ENCODE measurements around the gene IVNS1ABP. TPM values are rescaled to one million over a fixed set of nuclear protein-coding genes. Genes with fewer than 3 reads are reported as not detected.
"Not testable (repeated sequence)": the region's sequence is repeated elsewhere in the genome, so short reads cannot be mapped to it uniquely, and the experiment has no call there.

The IVNS1ABP gene
- total RNA-seq, result 125 and 126 TPM in 2 replicates
- long read RNA-seq, full-length matches to known transcripts, result 281 of 374 reads
- long read RNA-seq, partial matches to known transcripts, result 56 of 374 reads
- long read RNA-seq, other reads (novel, unspliced or antisense), result 37 of 374 reads

DNA sequence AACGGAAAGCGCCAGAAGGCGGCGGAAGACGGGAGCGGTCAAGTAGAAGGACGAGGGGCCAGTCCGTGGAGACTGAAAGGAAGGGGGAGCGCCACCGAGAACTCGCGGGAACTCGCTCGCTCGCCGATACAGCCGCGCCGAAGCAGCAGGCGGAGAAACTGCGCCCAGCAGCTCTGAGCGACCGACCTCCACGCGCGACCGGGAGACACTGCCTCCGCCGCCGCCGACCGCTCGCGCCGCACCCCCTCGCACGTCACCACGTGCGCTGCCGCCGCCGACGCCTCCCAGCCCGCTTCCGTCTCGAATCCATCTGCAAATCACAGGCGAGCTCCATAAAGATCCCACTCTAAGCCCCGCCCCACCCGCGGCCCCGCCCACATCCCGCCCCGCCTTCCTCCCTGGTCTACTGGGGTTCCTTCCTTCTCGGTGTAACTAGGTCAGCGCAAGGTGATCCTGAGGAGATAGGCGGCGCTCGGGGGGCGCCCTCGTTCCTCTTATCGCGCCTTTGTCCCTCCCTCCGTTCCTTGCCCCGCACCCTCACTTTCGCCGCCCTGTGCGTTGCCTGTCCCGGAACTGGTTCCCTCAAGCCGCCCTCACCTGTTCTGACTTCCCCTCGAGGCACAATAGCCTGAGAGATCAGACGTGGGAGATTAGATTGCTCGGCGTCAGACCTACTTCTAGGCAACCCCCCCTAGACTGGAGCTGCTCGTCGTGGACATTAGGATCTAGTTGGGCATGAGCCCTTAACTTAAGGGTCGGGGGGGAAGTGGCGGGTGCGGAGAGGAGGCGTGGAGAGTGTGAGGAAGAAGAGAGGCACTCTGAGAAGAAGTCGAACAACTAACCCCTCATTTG lies at the start of gene IVNS1ABP:
Gene IVNS1ABP (minus strand): TSS at position 210 of the 852 bp plus-strand sequence. CDS start 7,750 bp downstream, outside the sequence.
- peak; percentile 79 for DNase-seq (ENCODE audit: low read depth, low spot score)
- Mint-ChIP-seq H3K4me3 (peak within 1 kb of the TSS; percentile 92), H3K36me3 (ENCODE audit: low read depth) (peaks cover 15% of the 10 kb centered on the region), H3K27ac (ENCODE audit: unreplicated experiment) (peak within 1 kb of the TSS; percentile 99), H3K4me1 (peaks cover 50% of the 10 kb centered on the region), H3K27me3 (ENCODE audit: low read depth) (no peaks in the 10 kb centered on the region), H3K9me3 (peaks cover 6% of the 10 kb centered on the region)
- TF ChIP-seq, protein P1, sequence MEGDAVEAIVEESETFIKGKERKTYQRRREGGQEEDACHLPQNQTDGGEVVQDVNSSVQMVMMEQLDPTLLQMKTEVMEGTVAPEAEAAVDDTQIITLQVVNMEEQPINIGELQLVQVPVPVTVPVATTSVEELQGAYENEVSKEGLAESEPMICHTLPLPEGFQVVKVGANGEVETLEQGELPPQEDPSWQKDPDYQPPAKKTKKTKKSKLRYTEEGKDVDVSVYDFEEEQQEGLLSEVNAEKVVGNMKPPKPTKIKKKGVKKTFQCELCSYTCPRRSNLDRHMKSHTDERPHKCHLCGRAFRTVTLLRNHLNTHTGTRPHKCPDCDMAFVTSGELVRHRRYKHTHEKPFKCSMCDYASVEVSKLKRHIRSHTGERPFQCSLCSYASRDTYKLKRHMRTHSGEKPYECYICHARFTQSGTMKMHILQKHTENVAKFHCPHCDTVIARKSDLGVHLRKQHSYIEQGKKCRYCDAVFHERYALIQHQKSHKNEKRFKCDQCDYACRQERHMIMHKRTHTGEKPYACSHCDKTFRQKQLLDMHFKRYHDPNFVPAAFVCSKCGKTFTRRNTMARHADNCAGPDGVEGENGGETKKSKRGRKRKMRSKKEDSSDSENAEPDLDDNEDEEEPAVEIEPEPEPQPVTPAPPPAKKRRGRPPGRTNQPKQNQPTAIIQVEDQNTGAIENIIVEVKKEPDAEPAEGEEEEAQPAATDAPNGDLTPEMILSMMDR (conservative IDR thresholded peaks at IDR 0.05), result peak; percentile 32

DNA sequence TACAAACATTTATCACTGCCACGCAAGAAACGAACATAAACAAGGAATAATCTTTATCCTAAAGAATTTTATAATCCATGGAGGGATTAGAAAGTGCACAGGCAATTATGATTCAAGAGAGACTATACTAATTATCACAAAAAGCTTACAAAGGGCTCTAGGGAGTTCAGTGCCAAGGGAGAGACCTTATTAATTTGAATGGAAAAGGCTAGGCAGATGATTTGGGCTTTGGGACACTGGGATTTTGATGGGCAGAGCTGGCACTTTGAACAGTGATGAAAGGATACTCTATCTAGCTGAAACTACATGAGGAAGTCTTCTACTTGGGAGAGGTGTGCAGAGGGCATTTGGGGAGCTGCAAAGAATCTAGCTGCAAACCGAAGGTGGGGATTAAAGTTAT lies 48.9 kb upstream of the IVNS1ABP start:
- TF ChIP-seq, protein P1 (conservative IDR thresholded peaks at IDR 0.05), result no peak
- peaks cover 9% of the 10 kb centered on the region for H3K9me3 Mint-ChIP-seq
- DNase-seq (ENCODE audit: low read depth, low spot score), result no peak
- no peak overlapping the region for H3K4me3 Mint-ChIP-seq
- no peaks in the 10 kb centered on the region for H3K27me3 Mint-ChIP-seq (ENCODE audit: low read depth)
- H3K27ac Mint-ChIP-seq (ENCODE audit: unreplicated experiment), result no peak overlapping the region
- H3K36me3 Mint-ChIP-seq (ENCODE audit: low read depth), result peaks cover 8% of the 10 kb centered on the region
- H3K4me1 Mint-ChIP-seq, result peaks cover 5% of the 10 kb centered on the region

DNA sequence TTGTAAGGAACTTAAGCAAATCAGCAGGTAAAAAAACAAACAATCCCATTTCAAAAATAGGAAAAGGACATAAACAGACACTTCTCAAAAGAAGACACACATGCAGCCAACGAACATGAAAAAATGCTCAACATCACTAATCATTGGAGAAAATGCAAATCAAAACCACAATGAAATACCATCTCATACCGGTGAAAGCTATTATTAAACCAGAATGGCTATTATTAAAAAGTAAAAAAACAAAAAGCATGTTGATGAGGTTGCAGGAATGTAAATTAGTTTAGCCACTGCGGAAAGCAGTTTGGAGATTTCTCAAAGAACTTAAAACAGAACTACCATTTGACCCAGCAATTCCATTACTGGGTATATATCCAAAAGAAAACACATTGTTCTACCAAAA lies 47.5 kb upstream of the IVNS1ABP start:
- not testable (repeated sequence) for H3K36me3 Mint-ChIP-seq (ENCODE audit: low read depth); H3K4me1 Mint-ChIP-seq; DNase-seq (ENCODE audit: low read depth, low spot score); H3K27me3 Mint-ChIP-seq (ENCODE audit: low read depth); H3K4me3 Mint-ChIP-seq; H3K27ac Mint-ChIP-seq (ENCODE audit: unreplicated experiment)
- H3K9me3 Mint-ChIP-seq, result peaks cover 11% of the 10 kb centered on the region

DNA sequence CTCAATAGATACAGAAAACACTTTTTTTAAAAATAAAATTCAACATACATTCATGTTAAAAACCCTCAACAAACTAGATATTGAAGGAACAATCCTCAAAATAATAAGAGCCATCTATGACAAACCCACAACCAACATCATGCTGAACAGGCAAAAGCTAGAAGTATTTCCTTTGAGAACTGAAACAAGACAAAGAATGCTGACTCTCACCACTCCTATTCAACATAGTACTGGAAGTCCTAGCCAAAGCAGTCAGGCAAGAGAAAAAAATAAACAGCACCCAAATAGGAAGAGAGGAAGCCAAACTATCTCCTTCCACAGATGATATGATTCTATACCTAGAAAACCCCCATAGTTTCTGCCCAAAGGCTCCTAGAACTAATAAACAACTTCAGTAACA lies 46.2 kb upstream of the IVNS1ABP start:
- Mint-ChIP-seq H3K4me3 (no peak overlapping the region), H3K9me3 (peaks cover 14% of the 10 kb centered on the region), H3K36me3 (ENCODE audit: low read depth) (peaks cover 8% of the 10 kb centered on the region), H3K27ac (ENCODE audit: unreplicated experiment) (no peak overlapping the region), H3K27me3 (ENCODE audit: low read depth) (no peaks in the 10 kb centered on the region), H3K4me1 (peaks cover under 1% of the 10 kb centered on the region)
- no peak for DNase-seq (ENCODE audit: low read depth, low spot score)
- TF ChIP-seq, protein P1 (conservative IDR thresholded peaks at IDR 0.05), result no peak

DNA sequence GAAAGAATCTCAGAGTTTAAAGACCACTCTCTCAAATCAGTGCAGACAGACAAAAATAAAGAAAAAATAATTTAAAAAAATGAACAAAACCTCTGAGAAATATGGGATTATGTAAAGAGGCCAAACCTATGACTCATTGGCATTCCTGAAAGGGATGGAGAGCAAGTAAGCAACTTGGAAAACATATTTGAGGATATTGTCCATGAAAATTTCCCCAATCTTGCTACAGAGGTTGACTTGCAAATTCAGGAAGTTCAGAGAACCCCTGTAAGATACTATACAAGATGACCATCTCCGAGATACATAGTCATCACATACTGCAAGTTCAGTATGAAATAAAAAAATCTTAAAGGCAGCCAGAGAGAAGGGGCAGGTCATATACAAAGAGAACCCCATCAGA lies 43.7 kb upstream of the IVNS1ABP start:
- no peak overlapping the region for H3K27ac Mint-ChIP-seq (ENCODE audit: unreplicated experiment)

More for the DNA sequence above, 43.7 kb upstream of the IVNS1ABP start:
- no peak for DNase-seq (ENCODE audit: low read depth, low spot score)
- Mint-ChIP-seq H3K27me3 (ENCODE audit: low read depth) (no peaks in the 10 kb centered on the region), H3K36me3 (ENCODE audit: low read depth) (peaks cover 8% of the 10 kb centered on the region), H3K4me1 (no peaks in the 10 kb centered on the region), H3K9me3 (peaks cover 14% of the 10 kb centered on the region), H3K4me3 (no peak overlapping the region)
- TF ChIP-seq, protein P1 (conservative IDR thresholded peaks at IDR 0.05), result no peak
